Caco-2 (cell line): Measurements from ENCODE around the gene DNAJC4. TPM values are rescaled to one million over a fixed set of nuclear protein-coding genes. Genes with fewer than 3 reads are reported as not detected.

Experiments
- BruUV-seq: library from RNA; stranded (reverse); fragments of 400-500 nt; replicated peaks from 2 replicates; lab custom pipeline; 2021; lab: Mats Ljungman, UMichigan
- CTCF ChIA-PET: fragments of 300-600 bp; sonication (Branson Sonifier 250); formaldehyde crosslinking; loops from one replicate; lab custom pipeline; 2022; ENCODE audit warnings: antibody characterized with exemption; lab: Charles Lee
- POLR2A ChIA-PET: fragments of 300-600 bp; sonication (Branson Sonifier 250); formaldehyde crosslinking; loops from one replicate; lab custom pipeline; 2022; ENCODE audit warnings: antibody characterized with exemption; lab: Charles Lee
- DNase-seq, 2 experiments: peaks; one replicate each; pipeline versions ENCODE4 v3.0.0 to v3.0.0-alpha.2; 2020 to 2022
- H3K27me3 ChIP-seq: replicated peaks from 2 replicates; pipeline ENCODE4 v1.6.0; 2011; ENCODE audit warnings: low read length; ENCODE audit not compliant: control insufficient read depth, insufficient read depth
- H3K36me3 ChIP-seq: 2 replicates; pipeline ENCODE4 v1.5.1; 2011; ENCODE audit warnings: low read length; ENCODE audit not compliant: control insufficient read depth, insufficient read depth
- H3K4me1 ChIP-seq: fragments of 250-450 bp; sonication (Bioruptor Pico); 2 replicates; pipeline ENCODE4 v1.5.1; 2020; ENCODE audit warnings: mild to moderate bottlenecking
- H3K4me3 ChIP-seq: 2 replicates; pipeline ENCODE4 v1.5.1; 2011; ENCODE audit warnings: low read depth, mild to moderate bottlenecking, control low read depth, low read length
- H3K9me3 ChIP-seq: fragments of 250-450 bp; sonication (Bioruptor Pico); 2 replicates; pipeline ENCODE4 v1.5.1; 2020; ENCODE audit warnings: mild to moderate bottlenecking, moderate library complexity
- H3K27ac Mint-ChIP-seq: one replicate; pipeline ENCODE4 v1.8.0; 2022; ENCODE audit warnings: mixed read lengths; ENCODE audit not compliant: unreplicated experiment
- H3K27me3 Mint-ChIP-seq: one replicate; pipeline ENCODE4 v1.8.0; 2022; ENCODE audit warnings: mixed read lengths; ENCODE audit not compliant: insufficient read depth, unreplicated experiment
- H3K36me3 Mint-ChIP-seq: one replicate; pipeline ENCODE4 v1.8.0; 2022; ENCODE audit warnings: mild to moderate bottlenecking, mixed read lengths; ENCODE audit not compliant: insufficient read depth, unreplicated experiment
- H3K4me1 Mint-ChIP-seq: one replicate; pipeline ENCODE4 v1.8.0; 2022; ENCODE audit warnings: low read depth, mixed read lengths; ENCODE audit not compliant: unreplicated experiment
- H3K4me3 Mint-ChIP-seq: one replicate; pipeline ENCODE4 v1.8.0; 2022; ENCODE audit warnings: mild to moderate bottlenecking, moderate library complexity, mixed read lengths; ENCODE audit not compliant: unreplicated experiment
- H3K9me3 Mint-ChIP-seq: one replicate; pipeline ENCODE4 v1.8.0; 2022; ENCODE audit warnings: mixed read lengths; ENCODE audit not compliant: unreplicated experiment
- CTCF ChIP-seq, 2 experiments: fragments of 200-600 bp in 1 of 2; IDR thresholded peaks; 1 replicate in 1 of 2; 2 replicates in 1 of 2; pipeline versions ENCODE4 v1.5.1 to v1.8.0; 2011 to 2022; ENCODE audit warnings: antibody characterized with exemption in 1 of 2, control low read depth in 1 of 2, inconsistent platforms in 1 of 2, low read depth in 1 of 2, low read length in 1 of 2, mild to moderate bottlenecking in 1 of 2, moderate library complexity in 1 of 2; ENCODE audit not compliant: insufficient read depth in 1 of 2, severe bottlenecking in 1 of 2, unreplicated experiment in 1 of 2
- intact Hi-C: fragments of 100-400 bp; cut with micrococcal nuclease; formaldehyde crosslinking; loops from one replicate; pipeline ENCODE4 v1.10.0; 2022; ENCODE audit not compliant: unreplicated experiment
- total RNA-seq: library from RNA; stranded (reverse); gene quantifications from 2 replicates; pipeline ENCODE4 v1.2.3, GENCODE V29; 2022

The DNAJC4 gene
- total RNA-seq, 1 experiment from 2014 or later = 22.9 TPM

GRCh38 chr11:64204464-64204989 lies 25.8 kb upstream of the DNAJC4 start:
- CTCF ChIA-PET = interaction anchor here (0.5 to 1.3 kb wide), 11 partner anchors 9 to 132 kb away, joined by 3 to 9 read pairs (median 5); partner anchors contain the start of genes NUDT22, STIP1 and TRPT1
- Mint-ChIP-seq H3K36me3 (peaks cover 83% of the 10 kb centered on the region), H3K9me3 (no peaks in the 10 kb centered on the region), H3K27ac (peak overlapping the region; percentile 39), H3K4me3 (no peak overlapping the region), H3K4me1 (no peaks in the 10 kb centered on the region), H3K27me3 (no peaks in the 10 kb centered on the region)
- H3K4me1 ChIP-seq = no peaks in the 10 kb centered on the region
- BruUV-seq = no TSS peak
- H3K27me3 ChIP-seq = no peaks in the 10 kb centered on the region
- peak; percentile 59 to 74 for TF ChIP-seq CTCF (IDR thresholded peaks at IDR 0.05; ENCODE audit: insufficient read depth in 1 of 2, low read depth in 1 of 2, low read length in 1 of 2, severe bottlenecking in 1 of 2, unreplicated experiment in 1 of 2)
- DNase-seq = peak; percentile 69 to 71
- intact Hi-C loops = loop anchor here (1.0 kb wide), 1 partner anchor 30 kb away; the partner anchor contains the start of gene VEGFB
- POLR2A ChIA-PET = interaction anchor here (0.6 to 1.9 kb wide), 4 partner anchors 19 to 113 kb away, joined by 3 to 7 read pairs (median 6); partner anchors contain the start of genes ESRRA, PRDX5 and STIP1
- H3K9me3 ChIP-seq = no peaks in the 10 kb centered on the region
- H3K4me3 ChIP-seq = no peak overlapping the region
- H3K36me3 ChIP-seq = peaks cover 5% of the 10 kb centered on the region

GRCh38 chr11:64206457-64207255 lies 23.7 kb upstream of the DNAJC4 start, which contains the start of gene FERMT3:
FERMT3 (plus strand) TSS chr11:64206721; CDS start chr11:64207365, 644 bp downstream.
- no peaks in the 10 kb centered on the region for H3K4me1 ChIP-seq
- H3K27me3 ChIP-seq = no peaks in the 10 kb centered on the region
- intact Hi-C loops = no loop called here
- TF ChIP-seq CTCF (IDR thresholded peaks at IDR 0.05; ENCODE audit: insufficient read depth in 1 of 2, low read depth in 1 of 2, low read length in 1 of 2, severe bottlenecking in 1 of 2, unreplicated experiment in 1 of 2) = no peak
- no peak within 1 kb of the TSS for H3K27ac Mint-ChIP-seq
- no peak for DNase-seq
- H3K4me3 Mint-ChIP-seq = no peak within 1 kb of the TSS
- peaks cover 5% of the 10 kb centered on the region for H3K36me3 ChIP-seq
- H3K27me3 Mint-ChIP-seq = no peaks in the 10 kb centered on the region
- no peaks in the 10 kb centered on the region for H3K9me3 ChIP-seq
- H3K9me3 Mint-ChIP-seq = no peaks in the 10 kb centered on the region
- no TSS peak for BruUV-seq
- peaks cover 83% of the 10 kb centered on the region for H3K36me3 Mint-ChIP-seq
- H3K4me3 ChIP-seq = no peak within 1 kb of the TSS
- ChIA-PET CTCF (interaction anchor here (1.1 kb wide), 1 partner anchor 25 kb away, joined by 3 read pairs; no protein-coding TSS in a partner anchor), POLR2A (no interaction called here)
- H3K4me1 Mint-ChIP-seq = no peaks in the 10 kb centered on the region

- Mint-ChIP-seq H3K4me1 (no peaks in the 10 kb centered on the region), H3K27me3 (no peaks in the 10 kb centered on the region), H3K27ac (no peak overlapping the region), H3K9me3 (no peaks in the 10 kb centered on the region), H3K4me3 (no peak overlapping the region), H3K36me3 (peaks cover 79% of the 10 kb centered on the region)
- no peak overlapping the region for H3K4me3 ChIP-seq
- ChIA-PET CTCF (no interaction called here), POLR2A (interaction anchor here (0.6 kb wide), 1 partner anchor 20 kb away, joined by 6 read pairs; no protein-coding TSS in a partner anchor)
- TF ChIP-seq CTCF (IDR thresholded peaks at IDR 0.05; ENCODE audit: insufficient read depth in 1 of 2, low read depth in 1 of 2, low read length in 1 of 2, severe bottlenecking in 1 of 2, unreplicated experiment in 1 of 2) = no peak
- no TSS peak for BruUV-seq
- H3K36me3 ChIP-seq = peaks cover 1% of the 10 kb centered on the region
- no peaks in the 10 kb centered on the region for H3K4me1 ChIP-seq
- no peaks in the 10 kb centered on the region for H3K27me3 ChIP-seq
- intact Hi-C loops = no loop called here
- no peak for DNase-seq
- no peaks in the 10 kb centered on the region for H3K9me3 ChIP-seq
These were observed 22.9 kb upstream of the DNAJC4 start for GRCh38 chr11:64207256-64208085.
